AG04449 (cell line): ENCODE data around the gene MGST2.
A peak's percentile ranks its signal among the peaks of the same experiment; 100 is the strongest.

ENCODE experiments used
- CTCF ChIA-PET: fragments of 350-600 bp; formaldehyde crosslinking; extraction: SDS; loops from one replicate; lab custom pipeline; 2021; ENCODE audit warnings: antibody characterized with exemption; lab: Yijun Ruan, JAX
- POLR2A ChIA-PET: fragments of 400-600, 350-600 bp; formaldehyde crosslinking; extraction: SDS; loops from one replicate; lab custom pipeline; 2020; ENCODE audit warnings: antibody characterized with exemption, inconsistent platforms; lab: Yijun Ruan, JAX
- DNase-seq: peaks from one replicate; pipeline ENCODE4 v3.0.0-alpha.2; 2010; ENCODE audit warnings: low read depth, low spot score
- H3K4me3 ChIP-seq: 2 replicates; pipeline ENCODE4 v1.5.1; 2011; ENCODE audit warnings: low read depth, mild to moderate bottlenecking, control low read depth, low read length
- TF ChIP-seq, protein P1 (sequence below): IDR thresholded peaks from one replicate; pipeline ENCODE4 v1.5.1; 2011; ENCODE audit warnings: mild to moderate bottlenecking, moderate library complexity, low read length, control low read depth, inconsistent platforms; ENCODE audit not compliant: insufficient read depth; ENCODE audit errors: missing control alignments

Gene MGST2

DNA sequence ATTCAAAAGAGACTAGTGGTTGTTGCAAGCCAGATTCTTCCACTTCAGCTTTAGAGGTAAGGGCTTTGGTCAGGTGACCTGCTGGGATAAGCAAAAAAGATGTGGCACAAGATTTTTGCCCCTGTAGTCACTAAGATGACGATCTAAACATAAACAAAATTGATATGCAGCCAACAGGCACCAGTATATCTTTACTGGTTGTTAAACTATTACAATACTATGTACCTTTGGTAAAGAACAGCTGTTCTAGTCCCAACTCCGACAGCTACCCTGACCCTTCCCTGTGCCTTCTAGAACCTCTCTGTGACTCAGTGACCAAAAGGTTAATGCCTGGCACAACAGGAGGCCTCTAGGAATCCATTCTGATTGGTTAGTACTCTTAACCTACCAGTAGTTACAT lies 59.6 kb downstream of the MGST2 start:
- no peak for DNase-seq
- ChIA-PET CTCF (interaction anchor here (1.0 kb wide), 1 partner anchor 9 kb away, joined by 3 read pairs; no protein-coding TSS in a partner anchor), POLR2A (no interaction called here)
- TF ChIP-seq, protein P1, sequence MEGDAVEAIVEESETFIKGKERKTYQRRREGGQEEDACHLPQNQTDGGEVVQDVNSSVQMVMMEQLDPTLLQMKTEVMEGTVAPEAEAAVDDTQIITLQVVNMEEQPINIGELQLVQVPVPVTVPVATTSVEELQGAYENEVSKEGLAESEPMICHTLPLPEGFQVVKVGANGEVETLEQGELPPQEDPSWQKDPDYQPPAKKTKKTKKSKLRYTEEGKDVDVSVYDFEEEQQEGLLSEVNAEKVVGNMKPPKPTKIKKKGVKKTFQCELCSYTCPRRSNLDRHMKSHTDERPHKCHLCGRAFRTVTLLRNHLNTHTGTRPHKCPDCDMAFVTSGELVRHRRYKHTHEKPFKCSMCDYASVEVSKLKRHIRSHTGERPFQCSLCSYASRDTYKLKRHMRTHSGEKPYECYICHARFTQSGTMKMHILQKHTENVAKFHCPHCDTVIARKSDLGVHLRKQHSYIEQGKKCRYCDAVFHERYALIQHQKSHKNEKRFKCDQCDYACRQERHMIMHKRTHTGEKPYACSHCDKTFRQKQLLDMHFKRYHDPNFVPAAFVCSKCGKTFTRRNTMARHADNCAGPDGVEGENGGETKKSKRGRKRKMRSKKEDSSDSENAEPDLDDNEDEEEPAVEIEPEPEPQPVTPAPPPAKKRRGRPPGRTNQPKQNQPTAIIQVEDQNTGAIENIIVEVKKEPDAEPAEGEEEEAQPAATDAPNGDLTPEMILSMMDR = no peak
- H3K4me3 ChIP-seq = no peak overlapping the region

DNA sequence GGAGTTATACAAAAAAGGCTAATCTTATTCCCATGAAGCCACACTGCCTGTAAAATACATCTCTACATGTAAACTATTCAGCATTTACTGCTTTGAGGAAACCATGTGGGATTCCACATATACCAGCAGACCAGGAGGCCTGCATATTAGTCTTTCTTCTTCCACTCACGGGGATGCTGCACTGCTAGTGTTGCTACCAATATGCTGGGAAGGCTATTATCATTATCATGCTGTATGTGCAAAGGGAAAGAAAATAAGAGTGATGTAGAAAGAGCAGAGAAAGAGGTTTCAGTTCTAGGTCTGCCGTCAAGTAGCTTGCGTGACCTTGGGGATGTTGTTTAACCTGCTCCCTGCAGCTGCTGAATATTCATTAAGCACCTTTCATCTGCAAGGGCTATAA lies 61.0 kb downstream of the MGST2 start:
- ChIA-PET POLR2A (no interaction called here), CTCF (interaction anchor here (0.8 kb wide), 1 partner anchor 286 kb away, joined by 3 read pairs; no protein-coding TSS in a partner anchor)
- H3K4me3 ChIP-seq = no peak overlapping the region
- DNase-seq = no peak
- TF ChIP-seq, protein P1 = no peak

DNA sequence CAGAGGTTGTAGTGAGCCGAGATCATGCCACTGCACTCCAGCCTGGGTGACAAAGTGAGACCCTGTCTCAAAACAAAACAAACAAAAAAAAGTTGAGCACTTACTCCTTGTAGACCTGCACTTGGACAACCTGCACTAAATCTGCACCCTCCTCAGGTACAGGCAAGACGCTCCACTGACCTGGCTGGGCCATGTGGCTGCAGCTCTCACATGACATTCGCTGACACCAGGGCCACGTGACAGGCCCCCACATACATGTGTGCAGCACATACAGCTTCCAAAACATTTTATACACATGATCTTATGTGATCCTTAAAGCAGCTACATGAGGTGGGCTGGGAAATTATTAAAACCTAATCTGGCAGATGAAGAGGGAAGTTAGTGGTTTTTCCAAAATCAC lies 62.5 kb downstream of the MGST2 start:
- CTCF ChIA-PET = interaction anchor here (1.1 kb wide), 1 partner anchor 12 kb away, joined by 3 read pairs; no protein-coding TSS in a partner anchor

DNA sequence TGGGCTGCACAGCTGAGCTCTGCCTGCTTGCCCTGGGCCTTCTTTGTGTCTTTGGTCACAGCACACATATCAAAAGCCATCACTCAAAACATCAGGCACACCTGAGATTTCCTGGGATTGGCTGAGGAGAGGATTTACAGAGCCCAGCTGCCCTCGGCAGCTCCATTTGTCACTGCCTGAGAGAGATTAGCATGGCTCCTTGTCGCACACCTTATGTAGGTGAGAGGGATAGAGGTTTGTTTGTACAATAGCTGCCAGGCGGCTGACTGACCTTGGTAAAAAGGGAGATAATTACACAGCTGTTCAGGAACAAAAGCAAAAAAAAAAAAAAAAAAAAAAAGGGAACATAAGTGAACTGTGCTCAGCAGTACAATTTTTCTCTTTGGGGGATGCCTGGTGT lies 63.2 kb downstream of the MGST2 start:
- CTCF ChIA-PET = no interaction called here
- TF ChIP-seq, protein P1 = no peak
- DNase-seq = no peak
- POLR2A ChIA-PET = no interaction called here
- H3K4me3 ChIP-seq = no peak overlapping the region

More for the DNA sequence above, 62.5 kb downstream of the MGST2 start:
- POLR2A ChIA-PET = no interaction called here
- no peak for DNase-seq
- TF ChIP-seq, protein P1 = no peak
- no peak overlapping the region for H3K4me3 ChIP-seq

DNA sequence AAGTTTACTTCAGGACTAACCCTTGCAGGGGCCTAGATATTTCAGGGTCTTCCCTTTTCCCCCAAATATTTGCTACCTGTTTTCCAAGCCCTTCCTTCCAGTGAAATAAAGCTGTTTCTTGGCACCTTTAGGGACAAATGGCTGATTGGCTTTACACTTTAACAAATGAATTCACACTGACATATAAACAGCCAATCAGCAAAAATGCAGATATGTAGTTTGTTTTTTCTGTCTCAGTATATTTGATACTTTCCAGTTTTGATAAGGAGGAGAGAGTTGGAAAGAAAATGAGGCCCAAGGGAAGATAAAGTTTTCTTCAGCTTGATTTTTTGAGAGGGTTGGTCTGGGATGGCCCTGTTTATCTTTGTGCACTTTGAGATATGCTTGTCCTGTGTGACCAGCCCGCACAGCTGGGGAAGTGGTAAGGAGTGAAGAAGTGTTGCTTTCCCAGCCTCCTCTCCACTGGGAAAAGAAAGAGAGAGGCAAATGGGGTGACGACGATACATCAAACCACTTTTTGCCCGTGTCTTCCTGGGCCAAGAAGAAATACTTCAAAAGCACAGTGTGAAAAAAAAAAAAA lies 67.5 kb downstream of the MGST2 start:
- ChIA-PET CTCF (interaction anchor here (1.0 to 2.9 kb wide), 13 partner anchors 10 to 627 kb away, joined by 3 to 9 read pairs (median 4); no protein-coding TSS in a partner anchor), POLR2A (no interaction called here)
- TF ChIP-seq, protein P1 = no peak
- no peak overlapping the region for H3K4me3 ChIP-seq
- DNase-seq = no peak

DNA sequence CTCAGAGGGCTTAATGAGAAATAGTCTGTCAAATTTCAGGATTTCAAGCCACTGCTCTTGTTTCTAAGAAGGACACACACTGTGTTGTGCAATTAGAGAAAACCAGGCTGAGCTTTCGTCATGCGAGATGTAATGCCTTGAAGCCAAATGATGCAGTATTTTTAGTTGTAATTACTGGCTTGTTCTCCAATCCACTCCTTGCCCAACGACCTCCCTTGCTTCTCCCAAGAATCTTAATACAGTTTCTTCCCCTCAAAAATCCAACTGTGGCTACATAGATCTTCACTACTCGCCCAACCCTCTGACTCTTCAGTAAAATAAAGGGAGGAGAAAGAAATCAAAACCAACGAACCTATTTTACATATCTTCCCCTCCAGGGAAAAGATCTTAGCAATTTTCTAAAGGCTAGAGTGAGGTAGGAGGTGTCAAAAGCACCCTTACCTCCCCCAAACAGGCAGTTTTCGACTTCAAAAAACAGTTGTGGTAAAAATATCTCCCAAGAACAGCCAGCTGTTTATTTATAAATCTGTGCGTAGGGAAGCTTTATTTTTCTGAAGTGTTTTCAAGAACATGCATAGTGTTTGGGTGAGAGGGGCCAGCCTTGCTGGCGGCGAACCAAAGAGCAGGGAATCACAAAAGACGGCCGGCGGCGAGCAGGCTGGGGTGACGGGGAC lies 68.7 kb downstream of the MGST2 start:
- TF ChIP-seq, protein P1 = no peak
- ChIA-PET POLR2A (no interaction called here), CTCF (interaction anchor here (0.7 to 2.9 kb wide), 44 partner anchors 9 to 626 kb away, joined by 3 to 17 read pairs (median 4); no protein-coding TSS in a partner anchor)
- peak overlapping the region; percentile 59 for H3K4me3 ChIP-seq
- DNase-seq = peak; percentile 9
